H9 (cell line): ENCODE results near the gene SECTM1. TPM values are rescaled to one million over a fixed set of nuclear protein-coding genes. Genes with fewer than 3 reads are reported as not detected.

Experiments used
- DNase-seq: peaks from one replicate; pipeline ENCODE4 v3.0.0-alpha.2; 2017
- H2AFZ ChIP-seq: one replicate; pipeline ENCODE4 v1.6.1; 2013; ENCODE audit warnings: mild to moderate bottlenecking, low read length, control low read depth, moderate library complexity
- H2AK5ac ChIP-seq: 2 replicates; pipeline ENCODE4 v1.6.1; 2013; ENCODE audit warnings: low read length, control low read depth, mixed read lengths; ENCODE audit not compliant: insufficient read length
- H2BK120ac ChIP-seq: one replicate; pipeline ENCODE4 v1.6.1; 2013; ENCODE audit warnings: low read depth, mild to moderate bottlenecking, low read length, control low read depth, inconsistent platforms; ENCODE audit not compliant: poor library complexity, severe bottlenecking
- H2BK12ac ChIP-seq: 2 replicates; pipeline ENCODE4 v1.6.1; 2013; ENCODE audit warnings: low read length, control low read depth, mixed read lengths, low read depth; ENCODE audit not compliant: insufficient read length
- H2BK15ac ChIP-seq: 2 replicates; pipeline ENCODE4 v1.6.1; 2013; ENCODE audit warnings: low read depth, low read length, control low read depth
- H2BK20ac ChIP-seq: one replicate; pipeline ENCODE4 v1.6.1; 2013; ENCODE audit warnings: low read depth, mild to moderate bottlenecking, low read length, control low read depth, inconsistent platforms; ENCODE audit not compliant: poor library complexity, severe bottlenecking
- H2BK5ac ChIP-seq: 2 replicates; pipeline ENCODE4 v1.6.1; 2013; ENCODE audit warnings: low read length, control low read depth, mixed read lengths; ENCODE audit not compliant: insufficient read length
- H3K14ac ChIP-seq: 2 replicates; pipeline ENCODE4 v1.6.1; 2013; ENCODE audit warnings: low read length, control low read depth; ENCODE audit not compliant: insufficient read depth
- H3K18ac ChIP-seq: 2 replicates; pipeline ENCODE4 v1.6.1; 2013; ENCODE audit warnings: low read depth, mild to moderate bottlenecking, mixed read lengths, low read length, control low read depth; ENCODE audit not compliant: insufficient read length
- H3K23ac ChIP-seq: 2 replicates; pipeline ENCODE4 v1.6.1; 2013; ENCODE audit warnings: low read length, control low read depth, mixed read lengths, low read depth; ENCODE audit not compliant: insufficient read length
- H3K23me2 ChIP-seq: 2 replicates; pipeline ENCODE4 v1.6.1; 2013; ENCODE audit warnings: low read depth, mild to moderate bottlenecking, mixed read lengths, low read length, control low read depth; ENCODE audit not compliant: insufficient read length, poor library complexity, severe bottlenecking
- H3K27ac ChIP-seq: 2 replicates; pipeline ENCODE4 v1.5.1; 2013; ENCODE audit warnings: low read length, control low read depth, mixed read lengths, low read depth; ENCODE audit not compliant: insufficient read length
- H3K27me3 ChIP-seq: 2 replicates; pipeline ENCODE4 v1.6.1; 2013; ENCODE audit warnings: low read length, control low read depth, inconsistent platforms; ENCODE audit not compliant: insufficient read depth
- H3K4ac ChIP-seq: 2 replicates; pipeline ENCODE4 v1.6.1; 2013; ENCODE audit warnings: low read depth, mild to moderate bottlenecking, control low read depth, inconsistent platforms, low read length, moderate library complexity
- H3K4me1 ChIP-seq: 2 replicates; pipeline ENCODE4 v1.6.1; 2013; ENCODE audit warnings: low read length, control low read depth, inconsistent platforms; ENCODE audit not compliant: insufficient read depth
- H3K4me2 ChIP-seq: 2 replicates; pipeline ENCODE4 v1.6.1; 2013; ENCODE audit warnings: low read length, control low read depth, mixed read lengths; ENCODE audit not compliant: insufficient read length, insufficient read depth
- H3K56ac ChIP-seq: 2 replicates; pipeline ENCODE4 v1.6.1; 2013; ENCODE audit warnings: low read depth, mild to moderate bottlenecking, mixed read lengths, low read length, control low read depth; ENCODE audit not compliant: insufficient read length
- H3K79me1 ChIP-seq: 2 replicates; pipeline ENCODE4 v1.6.1; 2013; ENCODE audit warnings: low read depth, mild to moderate bottlenecking, moderate library complexity, low read length, control low read depth, inconsistent platforms; ENCODE audit not compliant: insufficient read depth, poor library complexity, severe bottlenecking
- H3K79me2 ChIP-seq: 2 replicates; pipeline ENCODE4 v1.6.1; 2013; ENCODE audit warnings: low read length, control low read depth, inconsistent platforms; ENCODE audit not compliant: insufficient read depth
- H3K9ac ChIP-seq: 2 replicates; pipeline ENCODE4 v1.6.1; 2013; ENCODE audit warnings: low read length, control low read depth, mixed read lengths; ENCODE audit not compliant: insufficient read length; ENCODE audit errors: extremely low read depth
- H3K9me3 ChIP-seq: one replicate; pipeline ENCODE4 v1.6.1; 2013; ENCODE audit warnings: low read depth, low read length, inconsistent platforms; ENCODE audit not compliant: control insufficient read depth
- H3T11ph ChIP-seq: one replicate; pipeline ENCODE4 v1.6.1; 2013; ENCODE audit warnings: mild to moderate bottlenecking, low read length, control low read depth, inconsistent platforms
- H4K20me1 ChIP-seq: one replicate; pipeline ENCODE4 v1.6.1; 2013; ENCODE audit not compliant: control insufficient read depth, insufficient read length, insufficient read depth
- H4K5ac ChIP-seq: 2 replicates; pipeline ENCODE4 v1.6.1; 2013; ENCODE audit warnings: low read depth, mild to moderate bottlenecking, mixed read lengths, low read length, control low read depth; ENCODE audit not compliant: insufficient read length
- H4K8ac ChIP-seq: replicated peaks from 2 replicates; pipeline ENCODE4 v1.6.1; 2013; ENCODE audit warnings: low read length, control low read depth, mixed read lengths, low read depth; ENCODE audit not compliant: insufficient read length
- H4K91ac ChIP-seq: 2 replicates; pipeline ENCODE4 v1.6.1; 2013; ENCODE audit warnings: low read depth, mild to moderate bottlenecking, moderate library complexity, mixed read lengths, low read length, control low read depth; ENCODE audit not compliant: insufficient read length
- H3K27ac Mint-ChIP-seq, 3 experiments: 2 replicates in 2 of 3; 3 replicates in 1 of 3; pipeline ENCODE4 v1.8.0; 2020 to 2021; ENCODE audit warnings: mixed read lengths in 3 of 3, mild to moderate bottlenecking in 1 of 3, moderate library complexity in 1 of 3
- H3K27me3 Mint-ChIP-seq: 2 replicates; pipeline ENCODE4 v1.8.0; 2021; ENCODE audit warnings: low read depth, mild to moderate bottlenecking, moderate library complexity, mixed read lengths
- H3K36me3 Mint-ChIP-seq, 3 experiments: 2 replicates in 2 of 3; 3 replicates in 1 of 3; pipeline ENCODE4 v1.8.0; 2020 to 2021; ENCODE audit warnings: low read depth in 3 of 3, mixed read lengths in 3 of 3; ENCODE audit not compliant: insufficient read depth in 1 of 3
- H3K4me1 Mint-ChIP-seq, 2 experiments: 2 replicates each; pipeline ENCODE4 v1.8.0; 2020; ENCODE audit warnings: mixed read lengths in 2 of 2
- H3K4me3 Mint-ChIP-seq, 2 experiments: 2 replicates in 1 of 2; 3 replicates in 1 of 2; pipeline ENCODE4 v1.8.0; 2020 to 2021; ENCODE audit warnings: mild to moderate bottlenecking in 2 of 2, mixed read lengths in 2 of 2, moderate library complexity in 1 of 2
- H3K9me3 Mint-ChIP-seq, 2 experiments: 2 replicates in 1 of 2; 3 replicates in 1 of 2; pipeline ENCODE4 v1.8.0; 2020; ENCODE audit warnings: mild to moderate bottlenecking in 2 of 2, mixed read lengths in 2 of 2, moderate library complexity in 1 of 2
- CTCF ChIP-seq: fragments of 200-600 bp; sonication (generic); conservative IDR thresholded peaks from 3 replicates; pipeline ENCODE4 v1.8.0; 2021; ENCODE audit warnings: antibody characterized with exemption, mild to moderate bottlenecking
- WGBS: extraction: QIAGEN DNeasy Blood & Tissue Kit; methylation state at CpG from one replicate; pipeline ENCODE4 v1.1.7; 2013; ENCODE audit warnings: missing lambda C conversion rate, low lambda C conversion rate, mixed read lengths; ENCODE audit not compliant: insufficient read length; ENCODE audit errors: extremely low coverage; 5-methylcytosine and 5-hydroxymethylcytosine counted together
- total RNA-seq: library from RNA; stranded (reverse); gene quantifications from 2 replicates; pipeline ENCODE4 v1.2.1, GENCODE V29; 2021

The SECTM1 gene
- total RNA-seq, 1 experiment from 2014 or later, result 0.28 TPM

- Histone ChIP-seq H3K14ac (no peak overlapping the region), H3K23ac (no peak overlapping the region), H3K79me2 (no peaks in the 10 kb centered on the region), H3K4me2 (no peak overlapping the region), H2BK120ac (no peak overlapping the region), H3K9ac (no peak overlapping the region), H3K18ac (no peak overlapping the region), H4K91ac (no peak overlapping the region), H4K5ac (no peak overlapping the region), H4K8ac (no peak overlapping the region), H3K4me1 (peaks cover 3% of the 10 kb centered on the region; the same call in 1 of the 2 replicates), H3K23me2 (no peaks in the 10 kb centered on the region), H3T11ph (no peak overlapping the region), H3K79me1 (no peaks in the 10 kb centered on the region), H3K27me3 (no peaks in the 10 kb centered on the region), H3K9me3 (no peaks in the 10 kb centered on the region), H2AK5ac (no peak overlapping the region), H3K4ac (no peak overlapping the region), H2BK15ac (no peak overlapping the region), H2BK12ac (no peak overlapping the region), H2BK5ac (no peak overlapping the region), H2BK20ac (no peak overlapping the region), H3K27ac (no peak overlapping the region), H2AFZ (no peak overlapping the region), H4K20me1 (peaks cover 4% of the 10 kb centered on the region), H3K56ac (no peak overlapping the region)
- TF ChIP-seq CTCF, result no peak
- no peak for DNase-seq
- WGBS, result no CpG with 5 or more reads among the region's 7 CpGs
- Mint-ChIP-seq H3K36me3 (no peaks in the 10 kb centered on the region), H3K27me3 (peaks cover 9% of the 10 kb centered on the region), H3K4me1 (peaks cover 23 to 42% of the 10 kb centered on the region in 2 experiments), H3K27ac (no peak overlapping the region; a peak in 1 of 7 replicates), H3K9me3 (peaks cover 0 to 5% of the 10 kb centered on the region in 2 experiments; a peak in 3 of 5 replicates), H3K4me3 (no peak overlapping the region; a peak in 1 of 5 replicates)
These were observed 52.5 kb downstream of the SECTM1 start for GRCh38 chr17:82281076-82281475.
